Endometrial microvascular endothelial cells (primary cell): ENCODE data around the gene ANGPTL4. TPM values are rescaled to one million over a fixed set of nuclear protein-coding genes. Genes with fewer than 3 reads are reported as not detected.
"Not testable (repeated sequence)": the region's sequence is repeated elsewhere in the genome, so short reads cannot be mapped to it uniquely, and the experiment has no call there.

ENCODE experiments used
- in situ Hi-C: cut with HindIII; loops from 2 replicates; pipeline ENCODE4 v1.10.0; 2017; ENCODE audit warnings: low sequenced_read_pairs, low pct_unique_long_range_greater_than_20kb; ENCODE audit errors: inconsistent ontology term
- total RNA-seq: library from RNA; depleted of rRNA; stranded (reverse); fragments of >200 nt; gene quantifications from one replicate; pipeline ENCODE4 v1.2.3, GENCODE V29; 2015; ENCODE audit errors: inconsistent ontology term

Gene ANGPTL4
- total RNA-seq, 1 donor from 2014 or later = 159 TPM

DNA sequence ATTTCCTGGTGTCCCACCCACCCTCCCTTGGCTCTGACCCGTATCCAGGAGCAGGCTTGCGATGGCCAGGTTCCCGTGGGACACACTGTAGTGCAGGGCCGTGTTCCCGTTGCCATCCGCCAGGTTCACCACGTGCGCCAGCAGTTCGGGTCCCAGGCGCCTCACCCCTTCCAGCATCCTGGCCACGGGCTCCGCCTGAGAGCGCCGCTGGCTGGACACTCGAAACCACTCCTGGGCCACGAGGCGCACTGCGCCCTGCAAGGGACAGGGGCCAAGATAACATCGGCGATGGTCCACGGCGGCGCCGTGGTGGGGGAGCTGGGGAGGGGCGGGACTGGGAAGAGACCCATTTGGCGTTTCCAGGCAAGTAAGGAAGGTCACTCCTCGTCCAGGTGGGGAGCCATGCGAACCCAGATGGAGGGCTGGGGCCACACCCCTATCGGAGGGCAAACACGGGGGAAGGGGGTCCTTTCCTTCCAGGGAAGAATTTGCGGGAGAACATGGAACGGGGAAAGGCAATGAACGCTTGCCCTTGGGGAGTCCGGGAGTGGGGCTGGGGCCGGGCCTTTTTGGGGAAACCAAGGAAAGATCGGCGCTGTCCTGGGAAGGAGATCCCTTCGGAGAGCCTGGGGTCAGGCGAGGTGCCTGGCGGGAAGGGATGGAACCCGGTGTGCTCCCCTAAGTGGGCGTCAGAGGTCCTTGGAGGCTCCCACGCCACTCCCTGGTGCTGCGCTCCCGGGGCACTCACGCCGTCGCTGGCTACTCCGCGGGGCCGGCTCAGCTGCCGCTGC is 30.8 kb upstream of the ANGPTL4 start:
- in situ Hi-C loops = no loop called here

- in situ Hi-C loops = no loop called here
Observed at GRCh38 chr19:8333767-8334457, 30.0 kb upstream of the ANGPTL4 start.

GRCh38 chr19:8334458-8335342 is 29.3 kb upstream of the ANGPTL4 start:
- in situ Hi-C loops = no loop called here

GRCh38 chr19:8335343-8336071 is 28.4 kb upstream of the ANGPTL4 start:
- in situ Hi-C loops = no loop called here

DNA sequence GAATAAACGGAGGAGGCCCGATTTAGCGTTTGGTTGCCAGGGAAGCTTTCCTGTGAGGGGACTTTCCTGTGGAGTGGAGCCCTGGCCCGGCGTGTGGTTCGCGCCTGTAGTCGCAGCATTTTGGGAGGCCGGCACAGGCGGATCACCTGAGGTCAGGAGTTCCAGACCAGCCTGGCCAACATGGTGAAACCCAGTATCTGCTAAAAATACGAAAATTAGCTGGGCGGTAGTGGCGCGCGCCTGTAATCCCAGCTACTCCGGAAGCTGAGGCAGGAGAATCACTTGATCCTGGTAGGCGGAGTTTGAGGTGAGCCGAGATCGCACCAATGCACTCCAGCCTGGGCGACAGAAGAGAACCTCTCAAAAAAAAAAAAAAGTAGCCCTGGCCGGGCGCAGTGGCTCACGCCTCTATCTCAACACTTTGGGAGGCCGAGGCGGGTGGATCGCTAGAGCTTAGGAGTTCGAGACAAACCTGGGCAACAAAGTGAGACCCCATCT is 27.8 kb upstream of the ANGPTL4 start:
- in situ Hi-C loops = no loop called here

- in situ Hi-C loops = no loop called here
Observed at GRCh38 chr19:8336660-8337059, 27.3 kb upstream of the ANGPTL4 start.

- in situ Hi-C loops = no loop called here
Observed at GRCh38 chr19:8337728-8338127, 26.2 kb upstream of the ANGPTL4 start.

DNA sequence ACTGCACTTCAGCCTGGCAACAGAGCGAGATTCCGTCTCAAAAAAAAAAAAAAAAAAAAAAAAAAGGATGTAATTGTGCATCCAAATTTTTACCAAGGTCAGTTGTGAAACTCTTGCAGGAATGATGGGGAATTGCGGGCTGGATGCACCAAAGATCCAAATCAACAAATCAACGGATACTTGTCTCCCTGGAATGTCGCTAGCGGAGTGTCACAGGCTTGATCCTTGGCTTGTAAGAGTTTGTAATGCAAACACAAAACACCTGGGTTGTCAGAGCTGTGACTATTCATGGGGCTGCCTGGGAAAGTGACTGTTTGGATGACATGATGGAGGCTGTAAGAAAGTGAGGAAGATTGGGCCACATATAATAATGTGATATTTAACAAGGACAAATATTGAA is 25.1 kb upstream of the ANGPTL4 start:
- in situ Hi-C loops = no loop called here

DNA sequence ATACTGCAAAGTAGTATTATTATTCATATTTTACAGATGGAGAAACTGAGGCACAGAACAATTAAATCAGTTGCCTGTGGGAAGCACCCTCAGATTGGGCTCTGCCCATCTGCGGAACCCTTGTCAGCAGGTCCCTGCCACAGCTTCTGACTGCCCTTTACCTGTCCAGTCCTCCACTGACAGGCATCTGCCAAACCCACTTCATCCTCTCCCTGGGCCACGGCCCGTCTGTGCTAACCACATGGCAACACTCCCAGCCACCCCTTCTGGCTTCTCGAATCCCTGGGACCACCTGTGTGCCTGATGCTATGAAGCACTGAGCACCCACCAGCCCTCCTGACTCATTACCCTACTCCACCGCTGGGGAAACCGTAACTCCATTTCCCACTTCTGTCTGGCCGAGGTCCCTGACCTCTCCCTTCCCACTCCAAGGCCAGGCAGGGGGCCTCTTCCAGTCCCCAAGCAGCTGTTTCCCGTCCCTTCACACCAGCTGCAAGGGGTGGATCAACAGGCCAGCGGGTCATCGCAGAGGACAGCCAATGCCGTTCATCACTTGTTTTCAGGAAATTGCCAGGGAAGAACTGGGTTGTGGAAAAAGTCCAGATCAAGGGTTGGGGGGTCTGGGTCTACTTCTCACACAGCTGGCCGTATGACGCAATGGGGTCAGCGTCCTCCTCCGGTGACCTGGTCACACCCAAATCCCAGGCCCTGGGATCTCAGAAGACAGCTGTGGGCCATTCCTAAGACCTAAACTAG is 23.4 kb upstream of the ANGPTL4 start:
- in situ Hi-C loops = no loop called here

GRCh38 chr19:8341504-8341903 is 22.5 kb upstream of the ANGPTL4 start:
- in situ Hi-C loops = not testable (repeated sequence)

DNA sequence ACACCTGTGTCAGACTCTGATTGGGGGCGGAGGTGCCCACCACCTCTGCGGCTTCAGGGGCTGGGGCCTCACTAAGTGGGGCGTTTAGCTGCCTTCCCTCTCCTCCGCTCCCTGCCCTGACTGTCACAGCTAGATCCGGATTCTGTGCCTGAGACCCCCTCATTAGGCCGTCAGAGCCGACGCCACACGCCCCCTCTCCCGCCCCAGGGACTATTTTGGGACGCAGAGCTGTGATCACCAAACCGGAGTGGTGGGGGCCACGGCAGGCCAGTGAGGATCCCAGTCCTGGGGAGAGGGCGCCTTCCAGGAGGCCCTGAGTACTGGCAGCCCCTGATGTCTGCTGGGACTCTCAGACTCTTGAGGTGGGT is 21.7 kb upstream of the ANGPTL4 start:
- in situ Hi-C loops = no loop called here

DNA sequence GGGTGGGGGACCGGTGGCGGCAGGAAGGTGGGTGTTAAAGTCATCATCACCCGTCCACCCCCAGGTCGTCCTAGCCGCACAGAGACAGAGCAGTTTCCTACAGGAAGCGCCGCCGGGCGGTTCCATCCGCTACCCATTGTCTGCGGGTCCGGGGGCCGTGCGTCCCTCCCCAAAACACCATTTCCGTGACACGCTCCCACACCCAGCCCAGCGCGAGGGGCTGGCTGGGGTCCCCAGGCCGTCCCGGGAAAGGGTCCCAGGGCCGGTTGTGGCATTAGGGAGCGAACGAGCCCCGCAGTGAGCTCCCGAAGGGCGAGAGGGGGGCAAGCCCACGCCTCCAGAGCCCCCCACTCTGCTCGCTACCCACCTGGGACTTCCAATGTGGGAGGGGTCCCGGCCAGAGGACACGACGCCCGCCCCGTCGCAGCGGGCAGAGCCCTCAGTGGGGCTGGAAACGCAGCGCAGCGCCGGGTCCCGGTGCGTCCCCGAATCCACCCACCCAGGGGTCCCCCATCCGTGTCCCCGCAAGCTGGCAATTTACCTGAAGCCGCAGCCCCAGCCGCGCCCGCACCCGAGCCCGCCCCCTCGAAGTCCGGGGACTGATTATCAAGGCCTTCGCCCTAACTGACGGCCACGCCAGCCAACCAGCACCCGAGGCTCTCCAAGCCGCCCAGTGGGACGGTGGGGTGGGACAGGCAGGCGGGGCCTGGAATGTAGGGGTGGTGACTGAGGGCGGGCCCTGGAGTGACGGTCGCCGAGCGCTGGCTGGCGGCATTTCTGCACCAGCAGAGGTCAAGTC is 21.1 kb upstream of the ANGPTL4 start, which contains the start of gene KANK3:
TSS of gene KANK3 (minus strand) at position 579 of the 799 bp plus-strand sequence. CDS start 5,434 bp downstream, outside the sequence.
- in situ Hi-C loops = no loop called here

DNA sequence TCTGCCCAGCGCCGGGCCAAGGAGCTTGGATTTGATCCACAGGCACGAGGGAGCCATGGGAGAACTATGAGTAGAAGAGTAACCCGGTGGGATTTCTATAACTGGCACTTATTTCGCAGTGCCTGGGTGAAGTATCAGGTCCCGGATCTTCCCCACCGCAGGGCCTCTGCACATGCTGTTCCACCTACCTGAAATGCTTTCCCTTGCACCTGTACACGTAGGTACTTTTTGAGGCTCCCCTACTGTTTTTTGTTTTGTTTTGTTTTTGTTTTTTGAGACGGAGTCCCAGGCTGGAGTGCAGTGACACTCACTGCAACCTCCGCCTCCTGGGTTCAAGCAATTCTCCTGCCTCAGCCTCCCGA is 20.5 kb upstream of the ANGPTL4 start:
- in situ Hi-C loops = no loop called here

DNA sequence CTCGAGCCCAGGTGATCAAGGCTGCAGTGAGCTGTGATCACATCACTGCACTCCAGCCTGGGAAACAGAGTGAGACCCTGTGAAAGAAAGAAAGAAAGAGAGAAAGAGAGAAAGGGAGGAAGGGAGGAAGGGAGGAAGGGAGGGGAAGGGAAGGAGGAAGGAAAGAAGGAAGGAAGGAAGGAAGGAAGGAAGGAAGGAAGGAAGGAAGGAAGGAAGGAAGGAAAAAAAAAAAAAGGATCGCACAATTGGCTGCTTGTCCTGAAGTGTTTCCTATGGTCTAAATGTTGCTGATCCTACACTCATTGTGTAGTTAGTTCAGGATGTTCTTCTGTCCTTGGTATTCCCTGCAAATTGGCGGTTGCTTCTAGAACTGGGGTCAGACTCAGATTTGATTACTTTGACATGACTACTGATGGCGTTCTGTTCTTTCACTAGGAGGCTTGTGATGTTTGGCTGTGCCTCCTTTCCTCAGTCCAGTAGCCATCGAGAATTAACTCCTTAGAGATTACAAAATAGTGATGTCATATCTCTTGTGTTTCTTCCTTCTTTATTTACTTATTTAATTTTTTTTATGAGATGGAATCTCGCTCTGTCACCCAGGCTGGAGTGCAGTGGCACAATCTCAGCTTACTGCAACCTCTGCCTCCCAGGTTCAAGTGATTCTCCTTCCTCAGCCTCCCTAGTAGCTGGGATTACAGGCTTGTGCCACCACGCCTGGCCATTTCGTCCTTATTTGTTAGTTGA is 14.2 kb upstream of the ANGPTL4 start:
- in situ Hi-C loops = not testable (repeated sequence)

DNA sequence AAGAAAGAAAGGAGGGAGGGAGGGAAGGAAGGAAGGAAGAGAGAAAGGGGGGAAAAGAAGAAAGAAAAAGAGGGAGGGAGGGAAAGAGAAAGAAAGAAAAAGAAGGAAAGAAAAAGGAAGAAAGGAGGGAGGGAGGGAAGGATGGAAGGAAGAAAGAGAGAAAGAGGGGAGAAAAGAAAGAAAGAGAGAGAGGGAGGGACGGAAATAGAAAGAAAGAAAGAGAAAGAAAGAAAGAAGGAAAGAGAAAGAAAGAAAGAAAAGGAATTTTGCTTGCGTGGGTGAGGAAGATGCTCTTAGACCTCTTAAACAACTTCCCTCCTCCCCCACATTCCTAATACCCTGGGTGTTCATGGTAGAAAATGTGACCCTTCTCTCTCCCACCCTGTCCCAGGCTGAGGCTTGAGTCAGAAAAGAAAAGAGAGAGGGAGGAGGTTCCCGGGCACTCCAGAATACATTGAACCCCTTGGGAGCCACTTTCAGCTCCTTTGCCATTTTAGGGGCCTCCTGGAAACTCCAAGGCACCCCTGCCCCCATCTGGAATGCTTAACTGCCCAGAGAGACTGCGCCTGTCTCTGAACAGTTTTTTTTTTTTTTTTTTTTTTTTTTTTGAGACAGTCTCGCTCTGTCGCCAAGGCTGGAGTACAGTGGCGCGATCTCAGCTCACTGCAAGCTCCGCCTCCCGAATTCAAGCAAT is 11.7 kb upstream of the ANGPTL4 start:
- in situ Hi-C loops = no loop called here

DNA sequence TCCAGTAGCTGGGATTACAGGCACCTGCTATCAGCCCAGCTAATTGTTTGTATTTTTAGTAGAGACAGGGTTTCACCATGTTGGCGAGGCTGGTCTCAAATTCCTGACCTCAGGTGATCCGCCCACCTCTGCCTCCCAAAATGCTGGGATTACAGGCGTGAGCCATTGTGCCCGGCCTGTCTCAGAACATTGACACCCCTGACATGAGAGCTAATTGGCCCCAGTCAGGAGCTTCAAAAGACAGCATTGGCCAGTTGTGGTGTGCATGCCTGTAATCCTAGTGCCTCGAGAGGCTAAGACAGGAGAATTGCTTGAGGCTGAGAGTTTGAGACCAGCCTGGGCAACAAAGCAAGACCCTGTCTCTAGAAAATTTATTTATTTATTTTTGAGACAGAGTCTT is 11.1 kb upstream of the ANGPTL4 start:
- in situ Hi-C loops = not testable (repeated sequence)
